Measurements from ENCODE around the gene SLC24A4. TPM values are rescaled to one million over a fixed set of nuclear protein-coding genes. Genes with fewer than 3 reads are reported as not detected.

Gene SLC24A4
- total RNA-seq, 3 donors from 2014 or later, result 0.15 to 0.96 TPM; not detected in 1

GRCh38 chr14:92464716-92465115, 141.8 kb downstream of the SLC24A4 start:
- Histone ChIP-seq H3K9me3 (peaks cover 9 to 11% of the 10 kb centered on the region in 2 donors), H3K27me3 (no peaks in the 10 kb centered on the region), H3K36me3 (no peaks in the 10 kb centered on the region), H3K4me3 (no peak overlapping the region), H3K4me1 (no peaks in the 10 kb centered on the region), H3K27ac (no peak overlapping the region)
- TF ChIP-seq CTCF (IDR thresholded peaks at IDR 0.05) (no peak), POLR2A (IDR thresholded peaks at IDR 0.05) (no peak), POLR2AphosphoS5 (IDR thresholded peaks at IDR 0.05) (no peak)
- intact Hi-C loops (cut with DNase I; ENCODE audit: low total_unique reads), result no loop called here
- DNase-seq (ENCODE audit: low spot score in 2 of 2), result no peak

- TF ChIP-seq POLR2A (IDR thresholded peaks at IDR 0.05) (no peak), CTCF (IDR thresholded peaks at IDR 0.05) (no peak), POLR2AphosphoS5 (IDR thresholded peaks at IDR 0.05) (no peak)
- DNase-seq (ENCODE audit: low spot score in 2 of 2), result no peak
- Histone ChIP-seq H3K9me3 (peaks cover 9 to 12% of the 10 kb centered on the region in 2 donors), H3K27ac (no peak overlapping the region), H3K4me1 (no peaks in the 10 kb centered on the region), H3K27me3 (no peaks in the 10 kb centered on the region), H3K36me3 (no peaks in the 10 kb centered on the region), H3K4me3 (no peak overlapping the region)
- intact Hi-C loops (cut with DNase I; ENCODE audit: low total_unique reads), result no loop called here
Observed at GRCh38 chr14:92465353-92466055, 142.5 kb downstream of the SLC24A4 start.

GRCh38 chr14:92466059-92466458, 143.1 kb downstream of the SLC24A4 start:
- Histone ChIP-seq H3K4me1 (no peaks in the 10 kb centered on the region), H3K27me3 (no peaks in the 10 kb centered on the region), H3K4me3 (no peak overlapping the region), H3K9me3 (peaks cover 9 to 12% of the 10 kb centered on the region in 2 donors), H3K27ac (no peak overlapping the region), H3K36me3 (no peaks in the 10 kb centered on the region)
- no peak for TF ChIP-seq CTCF (IDR thresholded peaks at IDR 0.05)
- TF ChIP-seq POLR2A (IDR thresholded peaks at IDR 0.05), result no peak
- no peak for TF ChIP-seq POLR2AphosphoS5 (IDR thresholded peaks at IDR 0.05)
- no peak for DNase-seq (ENCODE audit: low spot score in 2 of 2)
- intact Hi-C loops (cut with DNase I; ENCODE audit: low total_unique reads), result no loop called here

GRCh38 chr14:92469515-92469914, 146.6 kb downstream of the SLC24A4 start:
- H3K27me3 ChIP-seq, result no peaks in the 10 kb centered on the region
- TF ChIP-seq POLR2AphosphoS5 (IDR thresholded peaks at IDR 0.05) (no peak), CTCF (IDR thresholded peaks at IDR 0.05) (no peak), POLR2A (IDR thresholded peaks at IDR 0.05) (no peak)
- H3K4me3 ChIP-seq, result no peak overlapping the region
- no peak overlapping the region for H3K27ac ChIP-seq
- no peaks in the 10 kb centered on the region for H3K36me3 ChIP-seq
- no peak for DNase-seq (ENCODE audit: low spot score in 2 of 2)
- H3K9me3 ChIP-seq, result peaks cover 9 to 12% of the 10 kb centered on the region in 2 donors
- intact Hi-C loops (cut with DNase I; ENCODE audit: low total_unique reads), result no loop called here
- peaks cover 0 to 9% of the 10 kb centered on the region in 2 donors for H3K4me1 ChIP-seq

GRCh38 chr14:92470215-92470614, 147.2 kb downstream of the SLC24A4 start:
- H3K4me1 ChIP-seq, result peaks cover 0 to 9% of the 10 kb centered on the region in 2 donors
- DNase-seq (ENCODE audit: low spot score in 2 of 2), result no peak
- no peaks in the 10 kb centered on the region for H3K36me3 ChIP-seq
- no peak overlapping the region for H3K4me3 ChIP-seq
- no peaks in the 10 kb centered on the region for H3K27me3 ChIP-seq
- H3K9me3 ChIP-seq, result peaks cover 9 to 12% of the 10 kb centered on the region in 2 donors
- intact Hi-C loops (cut with DNase I; ENCODE audit: low total_unique reads), result loop anchor here (1.0 to 10.0 kb wide), 2 partner anchors 23 to 55 kb away; no protein-coding TSS in a partner anchor
- no peak overlapping the region for H3K27ac ChIP-seq
- no peak for TF ChIP-seq POLR2AphosphoS5 (IDR thresholded peaks at IDR 0.05)
- TF ChIP-seq CTCF (IDR thresholded peaks at IDR 0.05), result no peak

Measured in breast epithelium (tissue), 4 donors.